ENCODE measurements around the gene PRKCB.
A peak's percentile ranks its signal among the peaks of the same experiment; 100 is the strongest.

PRKCB gene

GRCh38 chr16:23835390-23836077 lies at the start of gene PRKCB:
Gene PRKCB (plus strand): TSS chr16:23835983.
- DNase-seq = no peak

DNA sequence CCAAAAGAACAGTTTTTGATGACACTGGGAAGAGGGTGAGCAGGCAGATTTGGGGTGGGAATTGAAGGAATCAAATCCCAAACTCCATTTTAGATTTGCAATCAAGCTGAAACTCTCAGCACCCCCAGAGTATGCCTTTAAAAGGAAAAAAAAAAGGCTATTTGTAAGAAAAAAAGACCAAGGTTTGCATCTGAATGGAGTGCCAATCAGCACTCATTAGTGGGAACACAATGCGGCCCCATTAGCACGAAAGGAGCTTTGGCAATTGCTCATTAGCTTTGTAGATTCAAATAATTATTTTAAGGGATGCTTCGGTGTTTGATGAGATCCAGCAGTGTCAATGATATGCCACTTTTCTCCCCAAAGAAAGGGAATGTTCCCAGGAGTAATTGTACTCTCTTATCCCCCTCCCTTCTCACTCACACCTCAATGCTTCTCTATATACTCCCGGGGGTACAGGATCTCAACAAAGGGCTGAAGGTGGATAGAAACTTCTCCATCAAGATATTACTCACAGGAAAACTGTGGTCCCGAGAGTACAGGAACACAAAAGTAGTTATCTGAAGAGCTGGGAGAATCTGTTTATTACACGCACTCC lies 48.7 kb upstream of the PRKCB start:
- DNase-seq = no peak

- DNase-seq = no peak
Measured at GRCh38 chr16:23788685-23789084, 47.1 kb upstream of the PRKCB start.

- DNase-seq = no peak
Measured at GRCh38 chr16:23795378-23795777, 40.4 kb upstream of the PRKCB start.

GRCh38 chr16:23796941-23797340 lies 38.8 kb upstream of the PRKCB start:
- DNase-seq = no peak

GRCh38 chr16:23801378-23801777 lies 34.4 kb upstream of the PRKCB start:
- DNase-seq = peak; percentile 13

DNA sequence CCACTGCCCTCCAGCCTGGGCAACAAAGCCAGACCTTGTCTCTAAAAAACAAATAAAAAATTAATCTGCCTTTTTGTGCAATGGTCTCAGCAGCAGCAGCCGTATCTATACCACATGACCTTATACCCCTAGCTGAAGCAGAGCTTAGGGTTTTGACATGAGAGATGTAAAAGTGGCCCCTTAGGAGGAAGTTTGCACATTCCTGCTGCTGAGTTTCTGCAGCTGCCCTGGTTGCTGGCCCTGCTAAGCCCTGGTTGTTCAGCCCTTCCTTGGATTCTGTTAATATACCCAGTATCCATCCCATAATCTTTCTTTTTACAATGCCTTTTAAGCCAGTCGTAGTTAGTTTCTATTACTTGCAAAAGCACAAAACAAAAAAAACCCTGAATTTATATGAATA lies 33.0 kb upstream of the PRKCB start:
- no peak for DNase-seq

GRCh38 chr16:23803591-23804123 lies 32.1 kb upstream of the PRKCB start:
- DNase-seq = no peak

GRCh38 chr16:23807028-23807427 lies 28.8 kb upstream of the PRKCB start:
- no peak for DNase-seq

DNA sequence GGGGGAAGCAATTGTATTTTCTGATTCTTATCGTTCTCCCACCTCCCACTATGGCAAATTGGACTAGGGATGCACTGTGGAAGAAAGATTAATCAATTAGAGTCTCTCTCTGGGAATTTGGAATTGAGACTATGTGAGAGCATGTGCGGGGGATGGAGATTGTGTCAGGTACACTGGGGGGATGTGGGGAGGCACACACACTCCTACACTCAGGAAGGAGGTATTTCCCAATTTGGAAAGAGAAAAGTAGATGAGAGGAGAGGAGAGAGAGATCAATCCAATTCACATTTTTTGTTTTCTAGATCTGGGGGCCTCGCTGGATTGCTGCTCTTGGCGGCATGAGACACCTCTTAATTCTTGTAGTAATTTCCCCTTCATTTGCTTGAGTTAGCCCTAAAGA lies 14.3 kb upstream of the PRKCB start:
- no peak for DNase-seq

- no peak for DNase-seq
Measured at GRCh38 chr16:23821875-23822688, 13.7 kb upstream of the PRKCB start.

DNA sequence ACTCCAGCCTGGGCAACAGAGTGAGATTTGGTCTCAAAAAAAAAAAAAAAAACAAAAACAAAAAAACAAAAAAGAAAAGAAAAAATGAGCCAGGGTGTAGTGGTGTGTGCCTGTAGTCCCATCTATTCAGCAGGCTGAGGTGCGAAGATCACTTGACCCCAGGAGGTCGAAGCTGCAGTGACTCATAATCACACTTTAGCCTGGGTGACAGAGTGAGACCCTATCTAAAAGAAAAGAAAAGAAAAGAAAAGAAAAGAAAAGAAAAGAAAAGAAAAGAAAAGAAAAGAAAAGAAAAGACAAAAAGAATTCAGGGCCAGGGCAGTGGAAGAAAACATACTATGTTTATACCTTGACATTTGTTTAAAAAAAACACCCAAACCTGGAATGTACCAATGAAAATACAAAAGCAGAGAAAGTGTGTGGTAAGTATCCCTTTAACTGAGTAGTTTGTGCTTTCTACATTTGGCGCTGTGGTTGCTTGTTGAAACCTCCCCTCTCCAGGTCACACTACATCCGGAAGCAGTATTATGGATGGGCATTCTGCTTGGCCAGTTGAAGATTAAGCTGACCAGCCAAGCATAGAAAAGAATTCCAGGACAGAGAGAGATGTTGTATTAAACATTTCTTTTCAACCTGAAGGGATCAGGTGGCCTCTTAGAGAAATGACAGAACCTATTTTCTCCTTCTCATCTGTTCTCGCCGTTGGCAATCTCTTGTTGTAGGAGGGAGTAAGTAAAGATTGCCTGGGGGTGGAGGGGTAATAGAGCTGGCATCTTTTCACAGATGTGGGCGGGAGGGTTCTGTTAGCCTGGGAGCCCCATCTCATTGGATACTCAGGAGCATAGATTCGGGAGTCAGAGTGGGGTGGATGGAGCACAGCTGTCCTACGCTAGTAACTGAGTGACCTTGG lies 12.1 kb upstream of the PRKCB start:
- DNase-seq = no peak

- DNase-seq = no peak
Measured at GRCh38 chr16:23824909-23825308, 10.9 kb upstream of the PRKCB start.

DNA sequence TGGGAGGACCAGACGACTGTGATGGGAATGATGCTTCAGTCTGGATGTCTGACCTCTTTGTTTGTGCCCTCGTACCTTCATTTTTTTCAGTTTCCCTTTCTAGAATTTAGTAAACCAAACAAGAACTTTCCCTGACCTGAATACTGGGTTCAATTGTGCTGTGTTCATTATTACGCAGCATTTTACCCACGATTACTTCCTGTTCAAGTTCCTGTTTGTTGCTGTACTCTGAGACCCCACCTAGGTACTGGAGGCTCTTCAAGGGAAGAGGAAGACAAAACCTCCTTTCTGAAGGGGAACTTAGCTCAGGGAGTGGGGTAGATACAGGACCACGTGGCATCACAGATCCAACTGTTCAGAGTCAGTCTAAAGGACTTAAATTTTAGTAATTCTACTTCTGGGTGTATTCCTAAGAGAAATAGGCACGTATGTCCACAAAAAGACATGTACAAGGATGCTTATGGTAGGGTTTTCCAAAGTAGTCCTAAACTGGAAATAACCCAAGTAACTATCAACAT lies 9.2 kb upstream of the PRKCB start:
- no peak for DNase-seq

DNA sequence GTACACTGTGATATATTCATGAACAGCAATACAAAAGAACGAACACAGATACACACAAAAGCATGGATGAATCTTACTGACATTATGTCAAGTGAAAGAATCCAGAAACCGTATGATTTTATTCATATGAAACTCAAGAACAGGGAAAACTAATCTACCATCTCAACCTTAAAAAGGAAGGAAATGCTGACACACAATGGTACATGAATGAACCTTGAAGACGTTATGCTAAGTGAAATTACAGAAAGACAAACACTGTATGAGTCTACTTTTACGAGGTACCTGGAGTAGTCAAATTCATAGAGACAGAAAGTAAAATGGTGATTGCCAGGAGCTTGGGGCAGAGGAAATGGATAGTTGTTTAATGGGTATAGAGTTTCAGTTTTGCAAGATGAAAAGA lies 8.7 kb upstream of the PRKCB start:
- no peak for DNase-seq

GRCh38 chr16:23829454-23829853 lies 6.3 kb upstream of the PRKCB start:
- no peak for DNase-seq

GRCh38 chr16:23830276-23830675 lies 5.5 kb upstream of the PRKCB start:
- DNase-seq = no peak

GRCh38 chr16:23832882-23833281 lies 2.9 kb upstream of the PRKCB start:
- DNase-seq = no peak

DNA sequence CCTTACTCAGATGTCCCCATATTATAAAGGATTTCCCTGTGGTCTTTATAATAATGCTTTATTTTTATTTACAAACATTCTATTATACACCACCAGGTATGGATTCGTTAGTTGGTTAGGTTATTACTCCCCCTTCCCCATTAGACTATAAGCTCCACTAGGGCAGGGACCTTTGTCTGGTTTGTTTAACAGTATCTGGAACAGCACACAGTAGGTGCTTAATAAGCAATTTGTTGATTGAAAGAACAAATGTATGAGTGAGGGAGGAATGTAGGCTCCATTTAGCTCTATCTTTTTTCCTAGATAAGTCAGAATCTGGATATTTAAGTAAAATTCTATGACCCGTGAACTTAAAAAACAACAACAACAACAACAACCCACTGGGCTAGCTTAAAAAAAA lies 2.3 kb upstream of the PRKCB start:
- DNase-seq = no peak

DNA sequence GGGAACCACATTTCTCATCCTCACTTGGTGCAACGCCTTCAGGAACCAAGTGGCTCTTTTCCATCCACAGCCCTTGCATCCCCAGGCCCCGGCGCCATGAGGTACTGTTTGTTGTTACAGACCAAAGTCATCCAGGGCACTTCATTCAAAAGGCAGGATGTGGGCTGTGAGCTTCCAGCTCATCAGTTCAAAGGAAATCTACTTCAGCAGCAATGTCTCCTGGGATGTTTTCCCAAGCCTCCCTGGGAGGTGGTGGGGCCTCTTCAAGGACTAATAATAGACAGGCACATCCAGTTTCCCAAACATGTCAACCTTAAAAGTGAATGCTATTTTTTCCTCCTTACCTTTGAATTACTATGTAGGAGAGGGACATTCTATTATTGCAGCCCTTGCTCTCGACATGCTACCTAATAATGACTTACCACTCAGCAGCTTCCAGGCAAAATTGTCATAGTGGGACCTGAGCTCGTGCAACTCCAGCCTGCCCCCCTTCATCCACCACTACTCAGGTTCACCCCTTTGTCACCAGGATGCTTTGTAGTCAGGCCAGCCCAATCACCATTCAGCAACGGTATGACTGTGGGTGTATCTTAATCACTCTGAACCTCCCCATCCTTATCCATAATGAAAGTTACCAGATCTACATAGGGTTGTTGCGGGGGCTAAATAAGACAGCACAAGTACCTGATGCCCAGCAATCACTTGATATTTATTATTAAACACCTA lies 1.7 kb upstream of the PRKCB start:
- DNase-seq = no peak

GRCh38 chr16:23836078-23836403 lies 258 bp downstream of the PRKCB start:
- no peak for DNase-seq
